Neuron (in vitro differentiated cells): Measurements from ENCODE around the gene CD247.

Experiments used
- H2AFZ ChIP-seq: one replicate; pipeline ENCODE4 v1.6.1; 2013; ENCODE audit warnings: low read depth, mild to moderate bottlenecking, inconsistent platforms, low read length, moderate library complexity
- H3K27me3 ChIP-seq: one replicate; pipeline ENCODE4 v1.6.1; 2013; ENCODE audit warnings: low read length; ENCODE audit not compliant: insufficient read depth
- H3K36me3 ChIP-seq: one replicate; pipeline ENCODE4 v1.6.1; 2013; ENCODE audit warnings: low read length; ENCODE audit not compliant: insufficient read depth
- H3K4me1 ChIP-seq: one replicate; pipeline ENCODE4 v1.6.1; 2013; ENCODE audit warnings: low read length; ENCODE audit not compliant: insufficient read depth
- H3K4me3 ChIP-seq: 2 replicates; pipeline ENCODE4 v1.5.1; 2013; ENCODE audit warnings: mild to moderate bottlenecking, low read length, moderate library complexity
- H3K9me3 ChIP-seq: one replicate; pipeline ENCODE4 v1.6.1; 2013; ENCODE audit warnings: low read length

The CD247 gene

GRCh38 chr1:167428395-167428794 is 89.9 kb downstream of the CD247 start:
- Histone ChIP-seq H3K36me3 (no peaks in the 10 kb centered on the region), H3K9me3 (no peaks in the 10 kb centered on the region), H3K4me3 (no peak overlapping the region), H2AFZ (no peak overlapping the region), H3K4me1 (peaks cover 22% of the 10 kb centered on the region), H3K27me3 (no peaks in the 10 kb centered on the region)

- Histone ChIP-seq H2AFZ (no peak overlapping the region), H3K27me3 (no peaks in the 10 kb centered on the region), H3K4me3 (no peak overlapping the region), H3K36me3 (no peaks in the 10 kb centered on the region), H3K4me1 (peaks cover 22% of the 10 kb centered on the region), H3K9me3 (no peaks in the 10 kb centered on the region)
Measured at GRCh38 chr1:167427848-167428247, 90.5 kb downstream of the CD247 start.

GRCh38 chr1:167426716-167427115 is 91.6 kb downstream of the CD247 start:
- Histone ChIP-seq H3K36me3 (peaks cover 4% of the 10 kb centered on the region), H2AFZ (no peak overlapping the region), H3K4me3 (no peak overlapping the region), H3K4me1 (peaks cover 22% of the 10 kb centered on the region), H3K9me3 (no peaks in the 10 kb centered on the region), H3K27me3 (no peaks in the 10 kb centered on the region)

- Histone ChIP-seq H3K36me3 (peaks cover 4% of the 10 kb centered on the region), H3K9me3 (no peaks in the 10 kb centered on the region), H3K27me3 (no peaks in the 10 kb centered on the region), H2AFZ (no peak overlapping the region), H3K4me1 (peaks cover 16% of the 10 kb centered on the region), H3K4me3 (no peak overlapping the region)
Measured at GRCh38 chr1:167425482-167425881, 92.8 kb downstream of the CD247 start.

GRCh38 chr1:167423684-167424619 is 94.4 kb downstream of the CD247 start:
- Histone ChIP-seq H3K27me3 (no peaks in the 10 kb centered on the region), H3K9me3 (no peaks in the 10 kb centered on the region), H2AFZ (no peak overlapping the region), H3K4me3 (no peak overlapping the region), H3K36me3 (peaks cover 4% of the 10 kb centered on the region), H3K4me1 (peaks cover 11% of the 10 kb centered on the region)

- no peaks in the 10 kb centered on the region for H3K27me3 ChIP-seq
- H3K4me3 ChIP-seq: no peak overlapping the region
- H3K9me3 ChIP-seq: no peaks in the 10 kb centered on the region
- peaks cover 18% of the 10 kb centered on the region for H3K4me1 ChIP-seq
- peaks cover 17% of the 10 kb centered on the region for H3K36me3 ChIP-seq
- H2AFZ ChIP-seq: no peak overlapping the region
Measured at GRCh38 chr1:167420510-167420909, 97.8 kb downstream of the CD247 start.

- Histone ChIP-seq H3K27me3 (no peaks in the 10 kb centered on the region), H3K4me1 (peaks cover 12% of the 10 kb centered on the region), H3K4me3 (no peak overlapping the region), H3K9me3 (no peaks in the 10 kb centered on the region), H2AFZ (no peak overlapping the region), H3K36me3 (peaks cover 25% of the 10 kb centered on the region)
Measured at GRCh38 chr1:167419245-167419644, 99.1 kb downstream of the CD247 start.

- no peaks in the 10 kb centered on the region for H3K9me3 ChIP-seq
- no peak overlapping the region for H2AFZ ChIP-seq
- H3K36me3 ChIP-seq: peaks cover 31% of the 10 kb centered on the region
- H3K27me3 ChIP-seq: no peaks in the 10 kb centered on the region
- peaks cover 12% of the 10 kb centered on the region for H3K4me1 ChIP-seq
- H3K4me3 ChIP-seq: no peak overlapping the region
Measured at GRCh38 chr1:167418391-167418790, 99.9 kb downstream of the CD247 start.

GRCh38 chr1:167416506-167416905 is 101.8 kb downstream of the CD247 start:
- Histone ChIP-seq H3K4me3 (no peak overlapping the region), H3K9me3 (no peaks in the 10 kb centered on the region), H2AFZ (no peak overlapping the region), H3K27me3 (no peaks in the 10 kb centered on the region), H3K36me3 (peaks cover 44% of the 10 kb centered on the region), H3K4me1 (peaks cover 12% of the 10 kb centered on the region)

GRCh38 chr1:167413328-167413727 is 105.0 kb downstream of the CD247 start:
- no peak overlapping the region for H3K4me3 ChIP-seq
- H3K9me3 ChIP-seq: no peaks in the 10 kb centered on the region
- H3K4me1 ChIP-seq: peaks cover 12% of the 10 kb centered on the region
- no peak overlapping the region for H2AFZ ChIP-seq
- peaks cover 48% of the 10 kb centered on the region for H3K36me3 ChIP-seq
- H3K27me3 ChIP-seq: no peaks in the 10 kb centered on the region

- no peaks in the 10 kb centered on the region for H3K27me3 ChIP-seq
- H3K9me3 ChIP-seq: no peaks in the 10 kb centered on the region
- no peak overlapping the region for H3K4me3 ChIP-seq
- H3K36me3 ChIP-seq: peaks cover 51% of the 10 kb centered on the region
- H3K4me1 ChIP-seq: peaks cover 12% of the 10 kb centered on the region
- no peak overlapping the region for H2AFZ ChIP-seq
Measured at GRCh38 chr1:167412920-167413319, 105.4 kb downstream of the CD247 start.

- Histone ChIP-seq H3K9me3 (no peaks in the 10 kb centered on the region), H3K36me3 (peaks cover 57% of the 10 kb centered on the region), H3K4me3 (no peak overlapping the region), H3K4me1 (peaks cover 8% of the 10 kb centered on the region), H2AFZ (no peak overlapping the region), H3K27me3 (no peaks in the 10 kb centered on the region)
Measured at GRCh38 chr1:167412072-167412471, 106.3 kb downstream of the CD247 start.

- no peaks in the 10 kb centered on the region for H3K27me3 ChIP-seq
- H3K4me1 ChIP-seq: peaks cover 9% of the 10 kb centered on the region
- H3K4me3 ChIP-seq: no peak overlapping the region
- peaks cover 49% of the 10 kb centered on the region for H3K36me3 ChIP-seq
- H2AFZ ChIP-seq: no peak overlapping the region
- H3K9me3 ChIP-seq: no peaks in the 10 kb centered on the region
Measured at GRCh38 chr1:167409183-167409582, 109.1 kb downstream of the CD247 start.
